HCT116 (cell line): ENCODE measurements around the gene PPY.

ENCODE experiments used
- EZH2 ChIP-seq: fragments of 200-600 bp; sonication (generic); IDR thresholded peaks from 2 replicates; pipeline ENCODE4 v1.6.1; 2017; ENCODE audit warnings: antibody characterized with exemption, mixed run types
- TF ChIP-seq, protein P1 (sequence below), 3 experiments: fragments of 200-600 bp in 1 of 3; sonication (generic) in 1 of 3; IDR thresholded peaks in 2 of 3; conservative IDR thresholded peaks in 1 of 3; 2 replicates each; pipeline ENCODE4 v1.5.1; 2012 to 2017; ENCODE audit warnings: low read depth in 2 of 3, low read length in 2 of 3, antibody characterized with exemption in 1 of 3, borderline replicate concordance in 1 of 3, control low read depth in 1 of 3, mild to moderate bottlenecking in 1 of 3, mixed read lengths in 1 of 3, mixed run types in 1 of 3, moderate library complexity in 1 of 3; ENCODE audit not compliant: insufficient read depth in 1 of 3
- TF ChIP-seq, protein P2 (sequence below): IDR thresholded peaks from 2 replicates; pipeline ENCODE4 v1.6.1; 2012; ENCODE audit warnings: low read depth

DNA sequence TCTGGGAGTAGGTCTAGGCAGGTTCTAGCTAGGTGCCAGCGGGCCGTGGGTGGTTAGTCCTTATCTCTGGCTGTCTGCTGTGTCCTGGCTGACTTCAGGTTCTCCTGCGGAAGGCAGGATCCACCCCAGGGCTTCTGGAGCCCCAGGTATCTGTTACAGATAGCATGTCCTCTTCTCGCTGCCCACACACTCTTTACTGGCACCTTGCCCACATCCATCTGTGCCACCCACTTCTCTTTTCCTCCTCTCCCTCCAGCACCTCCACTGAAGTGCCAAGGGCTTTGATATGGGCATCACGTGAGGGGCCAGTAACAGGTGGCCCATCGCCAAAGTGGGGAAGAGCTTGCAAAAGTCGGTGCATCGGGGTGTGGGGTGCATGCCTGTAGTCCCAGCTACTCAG lies 30.4 kb downstream of the PPY start:
- TF ChIP-seq, protein P1, sequence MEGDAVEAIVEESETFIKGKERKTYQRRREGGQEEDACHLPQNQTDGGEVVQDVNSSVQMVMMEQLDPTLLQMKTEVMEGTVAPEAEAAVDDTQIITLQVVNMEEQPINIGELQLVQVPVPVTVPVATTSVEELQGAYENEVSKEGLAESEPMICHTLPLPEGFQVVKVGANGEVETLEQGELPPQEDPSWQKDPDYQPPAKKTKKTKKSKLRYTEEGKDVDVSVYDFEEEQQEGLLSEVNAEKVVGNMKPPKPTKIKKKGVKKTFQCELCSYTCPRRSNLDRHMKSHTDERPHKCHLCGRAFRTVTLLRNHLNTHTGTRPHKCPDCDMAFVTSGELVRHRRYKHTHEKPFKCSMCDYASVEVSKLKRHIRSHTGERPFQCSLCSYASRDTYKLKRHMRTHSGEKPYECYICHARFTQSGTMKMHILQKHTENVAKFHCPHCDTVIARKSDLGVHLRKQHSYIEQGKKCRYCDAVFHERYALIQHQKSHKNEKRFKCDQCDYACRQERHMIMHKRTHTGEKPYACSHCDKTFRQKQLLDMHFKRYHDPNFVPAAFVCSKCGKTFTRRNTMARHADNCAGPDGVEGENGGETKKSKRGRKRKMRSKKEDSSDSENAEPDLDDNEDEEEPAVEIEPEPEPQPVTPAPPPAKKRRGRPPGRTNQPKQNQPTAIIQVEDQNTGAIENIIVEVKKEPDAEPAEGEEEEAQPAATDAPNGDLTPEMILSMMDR (IDR thresholded peaks at IDR 0.05 in 2 of 3, conservative IDR thresholded peaks at IDR 0.05 in 1 of 3; ENCODE audit: borderline replicate concordance in 1 of 3, insufficient read depth in 1 of 3, low read depth in 2 of 3, low read length in 2 of 3), result no peak
- no peak for TF ChIP-seq EZH2
- TF ChIP-seq, protein P2, sequence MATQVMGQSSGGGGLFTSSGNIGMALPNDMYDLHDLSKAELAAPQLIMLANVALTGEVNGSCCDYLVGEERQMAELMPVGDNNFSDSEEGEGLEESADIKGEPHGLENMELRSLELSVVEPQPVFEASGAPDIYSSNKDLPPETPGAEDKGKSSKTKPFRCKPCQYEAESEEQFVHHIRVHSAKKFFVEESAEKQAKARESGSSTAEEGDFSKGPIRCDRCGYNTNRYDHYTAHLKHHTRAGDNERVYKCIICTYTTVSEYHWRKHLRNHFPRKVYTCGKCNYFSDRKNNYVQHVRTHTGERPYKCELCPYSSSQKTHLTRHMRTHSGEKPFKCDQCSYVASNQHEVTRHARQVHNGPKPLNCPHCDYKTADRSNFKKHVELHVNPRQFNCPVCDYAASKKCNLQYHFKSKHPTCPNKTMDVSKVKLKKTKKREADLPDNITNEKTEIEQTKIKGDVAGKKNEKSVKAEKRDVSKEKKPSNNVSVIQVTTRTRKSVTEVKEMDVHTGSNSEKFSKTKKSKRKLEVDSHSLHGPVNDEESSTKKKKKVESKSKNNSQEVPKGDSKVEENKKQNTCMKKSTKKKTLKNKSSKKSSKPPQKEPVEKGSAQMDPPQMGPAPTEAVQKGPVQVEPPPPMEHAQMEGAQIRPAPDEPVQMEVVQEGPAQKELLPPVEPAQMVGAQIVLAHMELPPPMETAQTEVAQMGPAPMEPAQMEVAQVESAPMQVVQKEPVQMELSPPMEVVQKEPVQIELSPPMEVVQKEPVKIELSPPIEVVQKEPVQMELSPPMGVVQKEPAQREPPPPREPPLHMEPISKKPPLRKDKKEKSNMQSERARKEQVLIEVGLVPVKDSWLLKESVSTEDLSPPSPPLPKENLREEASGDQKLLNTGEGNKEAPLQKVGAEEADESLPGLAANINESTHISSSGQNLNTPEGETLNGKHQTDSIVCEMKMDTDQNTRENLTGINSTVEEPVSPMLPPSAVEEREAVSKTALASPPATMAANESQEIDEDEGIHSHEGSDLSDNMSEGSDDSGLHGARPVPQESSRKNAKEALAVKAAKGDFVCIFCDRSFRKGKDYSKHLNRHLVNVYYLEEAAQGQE, result no peak
